HEK293 (cell line): Measurements from ENCODE around the gene UNC13A.
A peak's percentile ranks its signal among the peaks of the same experiment; 100 is the strongest.

ENCODE experiments used
- CTCF ChIA-PET: fragments of 350-600 bp; formaldehyde crosslinking; extraction: SDS; loops from one replicate; lab custom pipeline; 2021; ENCODE audit warnings: antibody characterized with exemption; lab: Yijun Ruan, JAX
- POLR2A ChIA-PET: fragments of 300-600 bp; formaldehyde crosslinking; extraction: SDS; loops from one replicate; lab custom pipeline; 2020; ENCODE audit warnings: antibody characterized with exemption, inconsistent platforms; lab: Yijun Ruan, JAX
- H3K27ac ChIP-seq: fragments of 200-500 bp; sonication (Bioruptor generic); 2 replicates; pipeline ENCODE4 v1.5.1; 2014; ENCODE audit warnings: low read depth, low read length, control low read depth, inconsistent platforms; ENCODE audit errors: extremely low read depth
- H3K36me3 ChIP-seq, 2 experiments: fragments of 200-500 bp in 1 of 2; sonication (Bioruptor generic) in 1 of 2; 1 replicate in 1 of 2; 2 replicates in 1 of 2; pipeline ENCODE4 v1.5.1; 2014 to 2017; ENCODE audit warnings: inconsistent platforms in 2 of 2, low read length in 2 of 2; ENCODE audit not compliant: control insufficient read depth in 2 of 2, insufficient read depth in 1 of 2
- H3K4me1 ChIP-seq: fragments of 200-500 bp; sonication (Bioruptor generic); 2 replicates; pipeline ENCODE4 v1.5.1; 2014; ENCODE audit warnings: mild to moderate bottlenecking, low read length, inconsistent platforms; ENCODE audit not compliant: control insufficient read depth, insufficient read depth
- H3K4me3 ChIP-seq: 2 replicates; pipeline ENCODE4 v1.5.1; 2011; ENCODE audit warnings: low read depth, mild to moderate bottlenecking, control low read depth, low read length, moderate library complexity
- H3K9me3 ChIP-seq: fragments of 200-500 bp; sonication (Bioruptor generic); 2 replicates; pipeline ENCODE4 v1.5.1; 2014; ENCODE audit warnings: low read depth, low read length, inconsistent platforms; ENCODE audit not compliant: control insufficient read depth, insufficient read depth
- EGR2 ChIP-seq: fragments of 450-650 bp; formaldehyde crosslinking; IDR thresholded peaks from 2 replicates; pipeline ENCODE4 v1.5.1; 2016; ENCODE audit warnings: low read depth, missing biosample characterization, missing genetic modification characterization
- HOXA7 ChIP-seq: sonication (generic); formaldehyde crosslinking; IDR thresholded peaks from 2 replicates; pipeline ENCODE4 v1.8.1; 2022; ENCODE audit warnings: missing genetic modification reagents, borderline replicate concordance
- MEIS1 ChIP-seq: sonication (generic); formaldehyde crosslinking; IDR thresholded peaks from 2 replicates; pipeline ENCODE4 v1.8.1; 2022; ENCODE audit warnings: missing genetic modification reagents, mild to moderate bottlenecking, borderline replicate concordance
- PRDM1 ChIP-seq: fragments of 450-650 bp; formaldehyde crosslinking; IDR thresholded peaks from 2 replicates; pipeline ENCODE4; 2016; ENCODE audit warnings: missing biosample characterization, missing genetic modification characterization
- SALL2 ChIP-seq: fragments of 450-650 bp; formaldehyde crosslinking; IDR thresholded peaks from 2 replicates; pipeline ENCODE4 v1.5.0; 2017; ENCODE audit warnings: missing biosample characterization, mild to moderate bottlenecking, missing genetic modification characterization, borderline replicate concordance
- SP3 ChIP-seq: fragments of 450-650 bp; formaldehyde crosslinking; IDR thresholded peaks from 2 replicates; pipeline ENCODE4 v1.5.1; 2016; ENCODE audit warnings: missing biosample characterization, missing genetic modification characterization
- YY1 ChIP-seq: fragments of 450-650 bp; formaldehyde crosslinking; IDR thresholded peaks from 2 replicates; pipeline ENCODE4 v1.5.1; 2018; ENCODE audit warnings: missing biosample characterization, missing genetic modification characterization
- ZBTB48 ChIP-seq: fragments of 450-650 bp; formaldehyde crosslinking; IDR thresholded peaks from 2 replicates; pipeline ENCODE4 v1.5.1; 2016; ENCODE audit warnings: missing biosample characterization, missing genetic modification characterization
- ZFHX2 ChIP-seq: fragments of 450-650 bp; formaldehyde crosslinking; conservative IDR thresholded peaks from 2 replicates; pipeline ENCODE4 v1.5.1; 2016; ENCODE audit warnings: missing biosample characterization, missing genetic modification characterization
- ZFP3 ChIP-seq: fragments of 450-650 bp; formaldehyde crosslinking; IDR thresholded peaks from 2 replicates; pipeline ENCODE4 v1.5.1; 2016; ENCODE audit warnings: low read depth, missing biosample characterization, missing genetic modification characterization
- ZIC2 ChIP-seq: fragments of 450-650 bp; formaldehyde crosslinking; IDR thresholded peaks from 2 replicates; pipeline ENCODE4 v1.5.1; 2016; ENCODE audit warnings: missing biosample characterization, missing genetic modification characterization
- ZNF114 ChIP-seq: fragments of 450-650 bp; formaldehyde crosslinking; IDR thresholded peaks from 2 replicates; pipeline ENCODE4 v1.5.0; 2017; ENCODE audit warnings: missing biosample characterization, missing genetic modification characterization
- ZNF202 ChIP-seq: fragments of 450-650 bp; formaldehyde crosslinking; IDR thresholded peaks from 2 replicates; pipeline ENCODE4 v1.5.1; 2016; ENCODE audit warnings: missing biosample characterization, missing genetic modification characterization, borderline replicate concordance
- ZNF248 ChIP-seq: fragments of 450-650 bp; formaldehyde crosslinking; IDR thresholded peaks from 2 replicates; pipeline ENCODE4 v1.5.1; 2017; ENCODE audit warnings: missing biosample characterization, missing genetic modification characterization
- ZNF366 ChIP-seq: fragments of 450-650 bp; formaldehyde crosslinking; conservative IDR thresholded peaks from 2 replicates; pipeline ENCODE4 v1.5.1; 2016; ENCODE audit warnings: missing biosample characterization, missing genetic modification characterization
- ZNF510 ChIP-seq: fragments of 450-650 bp; formaldehyde crosslinking; IDR thresholded peaks from 2 replicates; pipeline ENCODE4 v1.5.1; 2018; ENCODE audit warnings: mild to moderate bottlenecking, missing genetic modification characterization, missing biosample characterization; ENCODE audit not compliant: insufficient replicate concordance
- ZNF514 ChIP-seq: fragments of 450-650 bp; formaldehyde crosslinking; IDR thresholded peaks from 2 replicates; pipeline ENCODE4 v1.5.1; 2016; ENCODE audit warnings: missing biosample characterization, missing genetic modification characterization
- ZNF623 ChIP-seq: fragments of 450-650 bp; formaldehyde crosslinking; IDR thresholded peaks from 2 replicates; pipeline ENCODE4 v1.5.1; 2016; ENCODE audit warnings: missing biosample characterization, missing genetic modification characterization
- ZNF670 ChIP-seq: fragments of 450-650 bp; formaldehyde crosslinking; IDR thresholded peaks from 2 replicates; pipeline ENCODE4 v1.5.1; 2016; ENCODE audit warnings: missing biosample characterization, missing genetic modification characterization, low read depth
- ZNF843 ChIP-seq: fragments of 450-650 bp; formaldehyde crosslinking; IDR thresholded peaks from 2 replicates; pipeline ENCODE4 v1.5.1; 2016; ENCODE audit warnings: missing biosample characterization, missing genetic modification characterization
- ZXDB ChIP-seq: fragments of 450-650 bp; formaldehyde crosslinking; IDR thresholded peaks from 2 replicates; pipeline ENCODE4 v1.5.1; 2016; ENCODE audit warnings: missing biosample characterization, missing genetic modification characterization
- TF ChIP-seq, protein P1 (sequence below): fragments of 450-650 bp; formaldehyde crosslinking; IDR thresholded peaks from 2 replicates; pipeline ENCODE4 v1.5.0; 2017; ENCODE audit warnings: missing biosample characterization, missing genetic modification characterization, borderline replicate concordance
- TF ChIP-seq, protein P2 (sequence below): fragments of 450-650 bp; formaldehyde crosslinking; IDR thresholded peaks from 2 replicates; pipeline ENCODE4 v1.5.1; 2016; ENCODE audit warnings: missing biosample characterization, missing genetic modification characterization

Gene UNC13A

DNA sequence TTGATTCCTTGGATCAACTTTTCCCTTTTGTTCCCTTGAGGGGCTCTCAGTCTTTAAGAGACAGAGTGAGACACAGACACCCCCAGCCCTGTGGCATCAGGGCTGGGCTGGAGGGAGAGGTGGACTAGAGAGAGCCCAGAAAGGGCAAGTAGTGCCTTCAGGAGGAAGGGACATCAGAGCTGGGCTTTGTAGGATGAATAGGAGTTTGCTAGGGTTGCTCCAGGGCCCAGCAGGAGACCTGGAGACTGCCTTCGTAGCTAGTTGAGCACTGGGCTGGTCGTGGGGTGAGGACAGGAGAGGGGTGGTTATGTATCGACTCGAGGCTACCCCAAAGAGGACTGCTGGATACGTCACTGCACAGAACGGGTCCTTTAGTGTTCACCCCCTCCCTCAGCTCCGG, 36.5 kb upstream of the UNC13A start:
- H3K36me3 ChIP-seq, result peaks cover 20 to 74% of the 10 kb centered on the region in 2 experiments
- no peak for TF ChIP-seq YY1
- peak; percentile 97 for TF ChIP-seq ZFP3 (tag by site-specific recombination)
- TF ChIP-seq, all 188 proteins: peak for 1
- H3K9me3 ChIP-seq, result no peaks in the 10 kb centered on the region
- CTCF ChIA-PET, result interaction anchor here (0.8 to 2.1 kb wide), 5 partner anchors 17 to 131 kb away, joined by 3 to 7 read pairs (median 5); no protein-coding TSS in a partner anchor
- peaks cover 2% of the 10 kb centered on the region; the same call in 1 of the 2 replicates for H3K4me1 ChIP-seq
- no peak overlapping the region for H3K27ac ChIP-seq
- no peak overlapping the region for H3K4me3 ChIP-seq
- POLR2A ChIA-PET, result interaction anchor here (0.6 kb wide), 1 partner anchor 42 kb away, joined by 5 read pairs; no protein-coding TSS in a partner anchor

DNA sequence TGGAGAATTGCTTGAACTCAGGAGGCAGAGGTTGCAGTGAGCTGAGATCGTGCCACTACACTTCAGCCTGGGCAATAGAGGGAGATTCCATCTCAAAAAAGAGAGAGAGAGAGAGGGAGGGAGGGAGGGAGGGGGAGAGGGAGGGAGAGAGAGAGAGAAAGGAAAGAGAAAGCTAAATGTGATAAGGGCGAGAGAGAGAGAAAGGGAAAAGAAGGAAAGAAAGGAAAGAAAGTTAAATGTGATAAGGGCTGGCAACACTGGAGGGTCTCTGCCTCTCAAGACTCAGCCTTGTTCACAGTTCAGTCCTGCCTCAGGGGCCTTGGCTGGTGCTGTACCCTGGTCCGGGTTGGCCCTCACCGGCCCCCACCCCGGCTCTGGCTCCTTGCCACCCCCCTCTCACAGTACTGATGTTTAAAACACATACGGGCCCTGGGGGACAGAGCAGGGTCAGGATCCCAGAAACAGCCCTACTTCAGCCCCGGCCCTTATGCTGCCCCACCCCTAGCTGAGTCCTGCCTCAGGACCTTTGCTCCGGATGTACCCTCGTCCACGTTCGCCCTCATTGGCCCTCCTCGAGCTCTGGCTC, 34.6 kb upstream of the UNC13A start:
- POLR2A ChIA-PET, result interaction anchor here (0.6 kb wide), 2 partner anchors 44 to 294 kb away, joined by 3 to 5 read pairs; no protein-coding TSS in a partner anchor
- no peaks in the 10 kb centered on the region for H3K9me3 ChIP-seq
- peaks cover 6% of the 10 kb centered on the region for H3K4me1 ChIP-seq
- CTCF ChIA-PET, result interaction anchor here (0.5 kb wide), 1 partner anchor 282 kb away, joined by 4 read pairs; no protein-coding TSS in a partner anchor
- peaks cover 7 to 55% of the 10 kb centered on the region in 2 experiments; a peak in 2 of 3 replicates for H3K36me3 ChIP-seq
- no peak overlapping the region for H3K4me3 ChIP-seq
- no peak overlapping the region for H3K27ac ChIP-seq
- TF ChIP-seq ZNF623 (tag by site-specific recombination), result peak; percentile 60
- peak; percentile 97 for TF ChIP-seq PRDM1
- no peak for TF ChIP-seq ZNF514 (tag by site-specific recombination)
- peak; percentile 26; the same call in 1 of the 2 replicates for TF ChIP-seq ZNF366 (tag by site-specific recombination)
- TF ChIP-seq ZBTB48 (tag by site-specific recombination), result no peak
- TF ChIP-seq ZNF114, result no peak

DNA sequence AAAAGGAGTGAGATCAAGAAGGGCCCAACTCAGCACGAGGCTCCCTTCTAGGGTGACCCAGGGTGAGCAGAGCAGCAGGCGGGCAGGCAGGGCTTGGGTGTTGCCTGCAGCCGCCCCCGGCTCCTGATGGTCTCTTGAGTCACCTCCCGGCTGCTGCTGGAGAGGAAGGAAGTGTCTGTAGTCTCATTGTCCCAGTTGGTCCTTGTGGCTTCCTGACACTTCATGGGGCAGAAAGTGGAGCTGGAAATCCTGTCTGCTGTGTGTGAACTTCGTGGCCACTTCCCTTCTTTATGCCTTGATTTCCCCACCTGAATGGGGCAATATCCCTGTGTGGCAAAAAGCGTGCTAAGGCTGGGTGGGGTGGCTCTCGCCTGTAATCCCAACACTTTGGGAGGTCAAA, 33.7 kb upstream of the UNC13A start:
- CTCF ChIA-PET, result interaction anchor here (2.3 kb wide), 1 partner anchor 45 kb away, joined by 7 read pairs; no protein-coding TSS in a partner anchor
- no peak for TF ChIP-seq ZNF843 (tag by site-specific recombination)
- TF ChIP-seq ZNF510 (tag by site-specific recombination), result no peak
- TF ChIP-seq, protein P1, sequence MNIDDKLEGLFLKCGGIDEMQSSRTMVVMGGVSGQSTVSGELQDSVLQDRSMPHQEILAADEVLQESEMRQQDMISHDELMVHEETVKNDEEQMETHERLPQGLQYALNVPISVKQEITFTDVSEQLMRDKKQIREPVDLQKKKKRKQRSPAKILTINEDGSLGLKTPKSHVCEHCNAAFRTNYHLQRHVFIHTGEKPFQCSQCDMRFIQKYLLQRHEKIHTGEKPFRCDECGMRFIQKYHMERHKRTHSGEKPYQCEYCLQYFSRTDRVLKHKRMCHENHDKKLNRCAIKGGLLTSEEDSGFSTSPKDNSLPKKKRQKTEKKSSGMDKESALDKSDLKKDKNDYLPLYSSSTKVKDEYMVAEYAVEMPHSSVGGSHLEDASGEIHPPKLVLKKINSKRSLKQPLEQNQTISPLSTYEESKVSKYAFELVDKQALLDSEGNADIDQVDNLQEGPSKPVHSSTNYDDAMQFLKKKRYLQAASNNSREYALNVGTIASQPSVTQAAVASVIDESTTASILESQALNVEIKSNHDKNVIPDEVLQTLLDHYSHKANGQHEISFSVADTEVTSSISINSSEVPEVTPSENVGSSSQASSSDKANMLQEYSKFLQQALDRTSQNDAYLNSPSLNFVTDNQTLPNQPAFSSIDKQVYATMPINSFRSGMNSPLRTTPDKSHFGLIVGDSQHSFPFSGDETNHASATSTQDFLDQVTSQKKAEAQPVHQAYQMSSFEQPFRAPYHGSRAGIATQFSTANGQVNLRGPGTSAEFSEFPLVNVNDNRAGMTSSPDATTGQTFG, result no peak
- no peak for TF ChIP-seq ZNF202
- TF ChIP-seq ZFHX2 (tag by site-specific recombination), result peak; percentile 70
- 0 out of 2 replicates have a peak, but pooled peaks have one; percentile 24 for TF ChIP-seq ZIC2 (tag by site-specific recombination)
- peak; percentile 62 for TF ChIP-seq EGR2 (tag by site-specific recombination)
- Histone ChIP-seq H3K4me3 (no peak overlapping the region), H3K4me1 (peaks cover 6% of the 10 kb centered on the region), H3K27ac (no peak overlapping the region), H3K9me3 (no peaks in the 10 kb centered on the region), H3K36me3 (peaks cover 7 to 46% of the 10 kb centered on the region in 2 experiments; a peak in 2 of 3 replicates)
- POLR2A ChIA-PET, result no interaction called here

DNA sequence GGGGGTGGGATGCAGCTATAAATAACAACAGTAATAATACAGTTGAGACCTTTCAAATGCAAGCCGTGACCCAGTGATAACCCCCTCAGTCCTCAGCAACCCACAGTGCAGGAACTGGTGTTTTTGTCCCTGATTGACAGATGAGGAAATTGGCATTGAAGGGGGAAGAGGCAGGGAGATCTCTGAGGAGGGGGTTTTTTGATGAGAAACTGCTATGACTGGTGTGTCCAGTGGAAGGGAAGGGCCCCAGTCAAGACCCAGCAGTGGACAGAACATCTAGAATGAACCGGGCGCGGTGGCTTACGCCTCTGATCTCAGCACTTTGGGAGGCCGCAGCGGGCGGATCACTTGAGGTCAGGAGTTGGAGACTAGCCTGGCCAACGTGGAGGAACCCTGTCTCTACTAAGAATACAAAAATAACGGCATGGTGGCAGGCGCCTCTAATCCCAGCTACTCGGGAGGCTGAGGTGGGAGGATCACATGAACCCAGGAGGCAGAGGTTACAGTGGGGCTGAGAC, 33.0 kb upstream of the UNC13A start:
- H3K4me3 ChIP-seq, result no peak overlapping the region
- ChIA-PET POLR2A (interaction anchor here (1.1 to 3.0 kb wide), 2 partner anchors 17 to 139 kb away, joined by 3 to 8 read pairs; partner anchors contain the start of gene RPL18A), CTCF (interaction anchor here (0.6 to 2.3 kb wide), 3 partner anchors 14 to 99 kb away, joined by 4 to 7 read pairs (median 4); no protein-coding TSS in a partner anchor)
- no peaks in the 10 kb centered on the region for H3K9me3 ChIP-seq
- H3K27ac ChIP-seq, result no peak overlapping the region
- H3K36me3 ChIP-seq, result peaks cover 7 to 40% of the 10 kb centered on the region in 2 experiments; a peak in 2 of 3 replicates
- peaks cover 6% of the 10 kb centered on the region for H3K4me1 ChIP-seq
- no peak for TF ChIP-seq ZNF248
- no peak for TF ChIP-seq MEIS1
- no peak for TF ChIP-seq SALL2 (tag by site-specific recombination)
- TF ChIP-seq ZNF670 (tag by site-specific recombination), result no peak
- no peak for TF ChIP-seq HOXA7 (CRISPR knock-in tag)
- TF ChIP-seq SP3 (tag by site-specific recombination), result no peak
- no peak for TF ChIP-seq ZXDB (tag by site-specific recombination)
- no peak for TF ChIP-seq EGR2 (tag by site-specific recombination)
- TF ChIP-seq, protein P2, sequence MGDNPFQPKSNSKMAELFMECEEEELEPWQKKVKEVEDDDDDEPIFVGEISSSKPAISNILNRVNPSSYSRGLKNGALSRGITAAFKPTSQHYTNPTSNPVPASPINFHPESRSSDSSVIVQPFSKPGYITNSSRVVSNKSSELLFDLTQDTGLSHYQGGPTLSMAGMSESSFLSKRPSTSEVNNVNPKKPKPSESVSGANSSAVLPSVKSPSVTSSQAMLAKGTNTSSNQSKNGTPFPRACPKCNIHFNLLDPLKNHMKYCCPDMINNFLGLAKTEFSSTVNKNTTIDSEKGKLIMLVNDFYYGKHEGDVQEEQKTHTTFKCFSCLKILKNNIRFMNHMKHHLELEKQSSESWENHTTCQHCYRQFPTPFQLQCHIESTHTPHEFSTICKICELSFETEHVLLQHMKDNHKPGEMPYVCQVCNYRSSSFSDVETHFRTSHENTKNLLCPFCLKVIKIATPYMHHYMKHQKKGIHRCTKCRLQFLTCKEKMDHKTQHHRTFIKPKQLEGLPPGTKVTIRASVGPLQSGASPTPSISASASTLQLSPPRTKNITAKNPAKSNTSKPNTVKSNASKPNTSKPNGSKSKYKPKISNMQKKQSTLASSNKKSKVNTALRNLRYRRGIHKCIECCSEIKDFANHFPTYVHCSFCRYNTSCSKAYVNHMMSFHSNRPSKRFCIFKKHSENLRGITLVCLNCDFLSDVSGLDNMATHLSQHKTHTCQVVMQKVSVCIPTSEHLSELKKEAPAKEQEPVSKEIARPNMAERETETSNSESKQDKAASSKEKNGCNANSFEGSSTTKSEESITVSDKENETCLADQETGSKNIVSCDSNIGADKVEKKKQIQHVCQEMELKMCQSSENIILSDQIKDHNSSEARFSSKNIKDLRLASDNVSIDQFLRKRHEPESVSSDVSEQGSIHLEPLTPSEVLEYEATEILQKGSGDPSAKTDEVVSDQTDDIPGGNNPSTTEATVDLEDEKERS, result no peak
